GM15510 (cell line): Measurements from ENCODE around the gene HEPH.

ENCODE experiments used
- POLR2A ChIP-seq: IDR thresholded peaks from 3 replicates; pipeline ENCODE4 v1.6.1; 2011; ENCODE audit warnings: borderline replicate concordance; ENCODE audit not compliant: insufficient read length; ENCODE audit errors: extremely low read depth

The HEPH gene

DNA sequence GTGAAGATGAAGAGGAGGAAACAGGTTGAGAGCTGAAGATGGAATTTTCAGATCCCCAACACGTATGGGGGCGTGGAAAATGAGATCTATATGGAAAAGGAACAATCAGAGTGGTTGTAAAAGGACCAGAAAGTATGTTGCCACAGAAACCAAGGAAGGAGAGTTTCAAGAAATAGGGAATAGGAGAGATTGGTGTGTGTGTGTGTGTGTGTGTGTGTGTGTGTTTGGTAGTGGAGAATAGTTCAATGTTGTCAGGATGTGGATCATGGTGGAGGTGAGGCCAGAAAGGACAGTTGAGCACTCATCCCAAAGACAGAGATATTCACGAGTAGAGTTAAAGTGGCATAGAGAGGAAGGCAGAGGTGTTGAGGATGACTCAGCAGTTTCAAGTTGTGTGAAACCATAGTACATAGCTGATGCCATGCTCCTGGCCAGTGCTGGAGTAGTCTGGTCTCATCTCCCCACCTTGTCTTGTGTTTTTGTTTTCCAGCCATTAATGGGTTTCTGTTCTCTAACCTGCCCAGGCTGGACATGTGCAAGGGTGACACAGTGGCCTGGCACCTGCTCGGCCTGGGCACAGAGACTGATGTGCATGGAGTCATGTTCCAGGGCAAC is 36.1 kb downstream of the HEPH start:
- no peak for TF ChIP-seq POLR2A

DNA sequence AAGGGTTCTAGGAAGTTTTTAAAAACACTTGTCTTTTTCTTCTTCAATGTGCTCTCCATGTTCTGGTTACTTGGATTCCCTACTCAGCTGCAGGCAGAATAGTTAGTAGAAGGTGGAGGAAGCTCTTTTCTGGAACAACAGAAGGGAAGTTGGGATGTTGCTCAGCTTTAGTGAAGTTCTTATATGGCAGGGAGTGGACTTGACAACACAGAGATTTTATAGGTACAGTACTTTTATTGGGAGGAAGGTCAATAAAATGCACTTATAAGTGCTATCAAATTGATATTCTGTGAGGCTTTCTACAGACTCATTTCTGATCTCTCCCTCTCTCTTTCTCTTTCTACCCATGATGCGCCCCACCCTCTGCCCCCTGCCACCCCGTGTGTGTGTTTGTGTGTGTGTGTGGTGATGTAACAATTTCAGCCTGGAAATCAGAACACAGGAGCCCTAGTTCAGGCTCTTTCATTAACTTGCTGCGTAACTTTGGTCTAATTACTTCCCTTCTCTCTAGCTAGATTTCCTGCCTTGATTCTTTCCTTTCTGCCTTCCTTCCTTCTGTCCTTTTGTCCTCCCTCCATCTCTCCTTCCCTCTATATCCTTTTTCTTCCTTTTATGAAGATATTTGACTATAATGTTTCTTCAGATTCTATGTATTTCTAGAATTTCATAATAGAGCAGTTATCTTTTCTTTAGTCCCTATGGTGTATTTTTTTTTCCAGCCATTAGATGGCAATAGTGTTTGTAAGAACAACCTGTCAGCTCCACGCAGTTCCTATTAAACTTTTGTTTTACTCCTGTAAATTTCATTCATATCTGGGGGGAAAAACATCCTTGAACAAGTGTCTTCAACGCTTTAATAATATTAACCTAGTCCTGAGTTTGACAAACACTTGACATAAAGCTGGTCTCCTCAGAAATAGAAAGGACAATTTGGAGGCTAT is 37.1 kb downstream of the HEPH start:
- TF ChIP-seq POLR2A: no peak

DNA sequence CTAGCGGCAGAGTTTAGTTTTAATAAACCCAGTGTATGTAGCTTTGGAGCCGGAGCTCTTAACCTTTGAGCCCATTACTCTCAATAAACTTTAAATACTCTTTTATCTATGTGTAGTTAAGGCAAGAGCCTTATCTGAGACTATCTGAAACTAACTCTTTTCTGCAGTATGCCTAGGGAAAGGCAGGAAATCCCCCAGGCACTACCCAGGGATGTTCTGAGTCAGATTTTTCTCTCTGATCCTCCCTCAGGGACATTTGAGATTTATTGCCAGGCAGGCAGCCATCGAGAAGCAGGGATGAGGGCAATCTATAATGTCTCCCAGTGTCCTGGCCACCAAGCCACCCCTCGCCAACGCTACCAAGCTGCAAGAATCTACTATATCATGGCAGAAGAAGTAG is 39.1 kb downstream of the HEPH start:
- TF ChIP-seq POLR2A: no peak

DNA sequence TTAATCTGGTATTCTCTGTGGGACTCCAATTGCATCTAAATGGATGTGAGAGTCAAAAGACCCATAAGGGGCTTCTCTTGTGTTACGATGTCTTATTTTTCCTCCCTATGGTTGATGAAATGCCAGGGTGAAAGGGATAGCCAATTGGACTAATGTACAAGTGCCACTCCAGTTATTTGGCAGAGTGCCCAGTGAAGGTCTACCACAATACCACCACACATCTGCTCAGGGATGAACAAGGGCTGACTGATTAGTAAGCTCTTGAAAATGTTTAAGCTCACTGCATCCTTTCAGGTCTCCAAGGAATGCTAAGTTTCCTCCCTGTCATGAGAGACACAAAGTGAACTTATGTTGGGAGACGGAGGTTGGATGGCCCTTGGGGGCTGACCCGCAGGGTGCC is 57.8 kb downstream of the HEPH start:
- no peak for TF ChIP-seq POLR2A

DNA sequence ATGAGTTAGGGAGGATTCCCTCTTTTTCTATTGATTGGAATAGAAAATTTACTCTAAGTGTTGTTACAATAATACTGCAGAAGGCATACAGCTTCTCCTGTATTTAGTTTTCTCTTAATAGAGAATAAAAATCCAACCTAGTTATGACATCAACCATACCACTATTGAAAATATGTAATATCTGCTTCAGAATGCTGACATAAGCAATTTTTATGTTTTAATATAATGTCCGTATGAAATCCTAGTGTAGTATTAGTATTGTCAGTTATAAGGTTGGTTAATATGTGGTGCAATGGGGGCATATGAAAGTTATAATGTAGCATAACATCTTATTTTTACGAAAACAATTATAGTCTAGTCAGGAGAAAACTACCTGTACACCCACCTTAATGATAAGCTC is 68.2 kb downstream of the HEPH start:
- TF ChIP-seq POLR2A: no peak

DNA sequence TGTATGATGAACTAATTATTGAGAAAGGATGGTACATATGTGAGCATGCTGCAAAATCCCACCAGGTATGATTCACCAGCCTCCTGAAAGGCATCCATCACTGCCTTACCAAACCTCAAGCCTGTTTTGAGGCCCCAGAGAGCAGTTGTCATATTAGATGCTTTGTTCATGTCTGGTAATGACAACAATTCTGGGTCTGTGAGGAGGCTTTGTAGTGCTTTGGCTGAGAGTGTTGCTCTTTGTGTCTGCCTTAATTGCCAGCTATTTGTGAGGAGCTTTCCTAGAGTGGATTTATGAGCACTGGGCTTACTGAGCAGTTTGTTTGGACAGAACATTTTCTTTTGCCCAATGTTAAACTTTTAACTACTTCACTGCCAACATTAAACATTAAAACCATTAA is 69.2 kb downstream of the HEPH start:
- no peak for TF ChIP-seq POLR2A

DNA sequence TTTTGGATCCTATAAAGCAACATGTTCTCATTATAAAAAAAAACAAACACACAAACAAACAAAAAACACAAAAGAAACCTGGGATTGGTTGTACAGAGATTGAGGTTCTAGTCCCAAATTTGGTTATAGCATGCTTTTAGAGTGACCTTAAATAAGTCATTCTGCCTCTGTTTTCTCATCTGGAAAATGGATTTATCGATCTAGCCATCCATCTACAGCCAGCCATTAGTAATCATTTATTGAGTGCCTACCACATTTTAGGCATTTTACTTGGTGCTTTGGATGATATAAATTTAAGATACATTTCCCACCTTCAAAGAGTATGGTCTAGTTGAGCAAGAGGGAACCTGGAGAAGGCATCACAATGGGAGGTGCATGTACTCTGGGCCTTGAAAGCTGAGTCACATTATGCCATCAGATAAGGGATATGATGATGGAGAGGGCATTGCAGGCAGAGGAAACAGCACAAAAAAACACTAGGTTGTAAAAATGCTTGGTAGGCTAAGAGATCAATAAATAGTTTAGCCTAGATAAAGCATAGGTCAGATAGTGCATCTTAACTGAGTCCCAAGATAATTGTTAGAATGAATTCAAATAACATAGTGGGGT is 91.4 kb downstream of the HEPH start:
- TF ChIP-seq POLR2A: no peak

DNA sequence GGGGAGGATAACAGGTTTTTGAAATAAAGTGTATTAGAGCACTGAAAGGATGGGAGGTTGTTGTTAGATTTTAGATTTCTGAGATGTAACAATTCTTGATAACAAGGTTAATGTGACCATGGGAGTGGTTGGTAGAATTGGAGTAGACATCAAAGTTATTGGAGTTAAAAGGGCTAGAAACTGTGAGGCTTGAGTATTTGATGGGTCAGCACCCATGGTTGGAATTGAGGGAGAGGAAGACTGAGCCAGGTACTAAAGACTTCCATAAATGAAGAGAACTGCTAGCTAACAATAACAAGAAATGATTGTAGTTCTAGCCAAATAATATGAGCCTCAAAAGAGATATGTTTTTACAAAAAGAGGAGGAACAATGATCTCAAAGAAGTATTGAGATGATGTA is 98.8 kb downstream of the HEPH start:
- no peak for TF ChIP-seq POLR2A
